Activated CD4-positive, alpha-beta T cell treated with anti-CD3 and anti-CD28 coated beads for 1 hour (primary cell): ENCODE measurements around the gene PCCA.
"Not testable (repeated sequence)": the region's sequence is repeated elsewhere in the genome, so short reads cannot be mapped to it uniquely, and the experiment has no call there.

Source experiments
- DNase-seq: peaks from one replicate; pipeline ENCODE4 v3.0.0-alpha.2; 2020

PCCA gene

DNA sequence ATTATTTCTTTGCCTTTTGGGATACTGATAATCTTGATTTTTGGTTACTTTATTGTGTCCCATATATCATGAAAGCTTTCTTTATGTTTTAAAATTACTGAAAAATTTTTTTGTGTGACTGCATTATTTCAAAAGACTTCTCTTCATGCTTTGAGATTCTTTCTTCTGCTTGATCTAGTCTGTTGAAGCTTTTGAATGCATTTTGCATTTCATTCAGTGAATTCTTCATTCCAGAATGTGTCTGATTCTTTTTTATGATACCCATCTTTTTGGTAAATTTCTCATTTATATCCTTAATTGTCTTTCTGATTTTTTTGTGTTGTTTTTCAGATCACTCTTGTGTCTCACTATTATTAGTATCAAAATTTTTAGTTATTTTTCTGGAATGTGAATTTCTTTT is 289.6 kb downstream of the PCCA start:
- no peak for DNase-seq

- no peak for DNase-seq
Observed at GRCh38 chr13:100381595-100382224, 292.8 kb downstream of the PCCA start.

DNA sequence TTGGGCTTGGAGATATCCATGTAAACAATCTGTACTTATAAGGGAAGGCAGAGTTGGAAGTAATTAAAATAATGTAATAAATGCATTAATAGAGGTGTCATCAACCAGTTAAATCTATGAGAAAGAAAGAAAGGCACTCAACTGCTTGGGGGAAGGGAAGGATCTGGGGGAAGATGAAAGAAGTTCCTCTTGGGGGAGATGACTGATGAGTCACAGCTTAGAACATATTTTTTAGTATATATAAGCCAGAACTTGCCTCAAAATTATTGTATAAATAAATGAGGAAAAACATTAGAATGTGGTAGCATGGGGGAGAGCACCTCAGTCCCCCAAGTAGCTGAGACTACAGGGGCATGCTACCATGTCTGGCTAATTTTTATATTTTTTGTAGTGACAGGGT is 293.9 kb downstream of the PCCA start:
- no peak for DNase-seq

DNA sequence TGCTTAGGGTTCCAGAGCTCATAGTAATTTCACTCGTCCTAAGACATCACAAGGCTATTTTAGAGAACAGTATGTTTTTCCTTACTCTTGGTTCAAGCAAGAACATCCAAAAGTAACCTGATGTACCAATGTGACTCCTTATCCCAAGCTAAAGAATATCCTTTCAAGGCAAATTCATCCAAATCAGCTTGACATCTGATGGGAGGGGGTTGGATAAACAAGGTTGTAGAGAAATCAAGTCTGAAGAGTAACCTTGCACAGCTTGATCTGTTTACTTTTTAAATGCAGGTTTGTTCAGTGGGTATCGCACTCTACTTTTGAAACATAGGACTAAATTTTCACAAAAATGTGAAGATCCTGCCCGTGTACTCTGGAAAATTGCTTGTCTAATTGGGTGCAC is 298.5 kb downstream of the PCCA start:
- no peak for DNase-seq

- DNase-seq = not testable (repeated sequence)
Observed at GRCh38 chr13:100388150-100388549, 299.3 kb downstream of the PCCA start.

DNA sequence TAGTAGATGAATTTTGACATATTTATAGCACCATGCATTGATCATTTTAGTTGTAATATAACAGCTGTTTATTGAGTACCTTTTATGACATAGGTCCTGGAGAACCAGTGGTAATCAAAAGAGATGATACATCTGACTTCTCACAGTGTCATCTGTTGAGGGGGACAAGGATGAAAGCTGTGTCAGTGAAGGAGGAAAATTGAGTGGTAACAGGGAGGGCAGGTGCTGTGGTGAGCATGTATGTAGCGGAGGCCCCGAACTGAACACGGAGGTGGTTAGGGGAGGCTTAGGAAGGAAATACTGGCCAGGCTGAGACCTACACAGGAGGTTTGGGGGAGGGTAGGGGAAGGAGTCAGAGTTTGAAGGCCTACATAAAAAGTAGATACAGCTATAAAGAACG is 300.0 kb downstream of the PCCA start:
- DNase-seq = no peak

DNA sequence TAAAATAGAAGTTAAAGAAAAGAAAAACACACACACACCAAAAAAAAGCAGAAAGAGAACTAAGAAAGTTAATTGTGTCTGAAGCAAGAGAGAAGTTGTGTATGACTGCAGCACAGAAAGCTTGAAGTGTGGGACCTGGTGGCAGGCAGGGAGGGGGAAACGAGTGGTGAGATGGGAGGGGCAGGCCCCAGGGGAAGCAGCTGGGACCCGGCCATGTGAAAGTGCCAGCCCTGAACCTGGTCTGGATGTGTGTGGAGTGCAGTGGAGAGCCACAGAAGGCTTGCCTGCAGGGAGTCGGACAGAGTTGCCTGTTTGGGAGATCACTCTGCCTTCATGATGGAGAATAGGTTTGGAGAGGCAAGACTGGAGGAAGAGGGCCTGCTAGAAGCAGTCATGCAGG is 300.7 kb downstream of the PCCA start:
- no peak for DNase-seq

DNA sequence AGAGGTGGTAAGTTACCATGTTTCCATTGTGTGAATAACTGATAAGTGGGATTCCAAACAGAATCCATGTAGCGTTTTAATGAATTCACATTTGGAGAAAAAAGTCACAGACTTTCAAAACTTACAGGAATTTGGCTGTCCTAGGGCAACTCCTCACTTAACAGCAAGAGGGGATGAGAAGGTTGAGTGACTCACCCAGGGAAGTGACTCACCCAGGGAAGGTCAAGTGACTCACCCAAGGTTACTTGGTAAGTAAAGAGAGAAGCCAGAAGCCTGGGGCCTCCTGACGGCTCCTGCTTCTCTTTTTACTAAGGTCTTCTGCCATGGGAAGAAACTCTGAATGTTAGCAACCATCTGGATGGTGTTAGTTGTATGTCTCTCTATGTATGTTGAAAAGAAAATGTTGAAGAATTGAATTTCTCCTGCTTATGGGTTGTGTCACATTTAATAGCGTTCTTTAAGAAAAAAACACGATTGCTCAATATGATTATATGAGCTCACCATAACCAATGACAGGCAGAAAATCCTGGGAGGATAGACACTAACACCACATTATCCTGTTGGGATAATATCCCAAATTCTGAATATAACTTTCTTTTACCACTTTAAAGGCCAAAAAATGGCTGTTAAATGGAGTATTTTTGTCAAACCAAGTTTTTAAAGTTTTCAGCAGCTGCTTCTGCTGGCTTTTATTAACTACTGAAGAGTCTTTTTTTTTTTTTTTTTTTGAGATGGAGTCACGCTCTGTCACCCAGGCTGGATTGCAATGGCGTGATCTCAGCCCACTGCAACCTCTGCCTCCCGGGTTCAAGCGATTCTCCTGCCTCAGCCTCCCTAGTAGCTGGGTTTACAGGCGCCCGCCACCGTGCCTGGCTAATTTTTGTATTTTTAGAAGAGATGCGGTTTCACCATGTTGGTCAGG is 304.1 kb downstream of the PCCA start:
- peak; percentile 40 for DNase-seq

- no peak for DNase-seq
Observed at GRCh38 chr13:100394005-100394695, 305.3 kb downstream of the PCCA start.

GRCh38 chr13:100395698-100396373 is 306.9 kb downstream of the PCCA start:
- no peak for DNase-seq

DNA sequence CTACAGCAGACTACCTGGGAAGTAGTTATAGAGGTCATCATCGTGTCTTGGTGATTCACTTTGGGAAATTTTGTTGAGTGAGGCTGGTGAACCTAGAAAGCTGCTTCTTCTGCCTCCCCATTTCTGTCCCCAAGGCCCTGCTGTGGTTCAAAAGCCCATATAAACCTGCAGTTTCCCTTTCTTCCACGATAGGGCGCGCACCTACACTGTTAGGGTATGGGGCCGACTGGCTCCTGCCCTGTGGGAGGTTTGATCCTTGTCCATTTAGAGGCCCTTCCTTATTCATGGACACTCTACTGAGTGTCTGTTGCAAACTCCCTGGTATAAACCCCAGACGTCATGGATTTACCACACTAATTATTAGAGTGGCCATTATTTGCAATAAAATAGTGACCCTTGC is 307.9 kb downstream of the PCCA start:
- DNase-seq = no peak

- DNase-seq = no peak
Observed at GRCh38 chr13:100397627-100398026, 308.7 kb downstream of the PCCA start.

GRCh38 chr13:100398360-100398759 is 309.5 kb downstream of the PCCA start:
- no peak for DNase-seq

DNA sequence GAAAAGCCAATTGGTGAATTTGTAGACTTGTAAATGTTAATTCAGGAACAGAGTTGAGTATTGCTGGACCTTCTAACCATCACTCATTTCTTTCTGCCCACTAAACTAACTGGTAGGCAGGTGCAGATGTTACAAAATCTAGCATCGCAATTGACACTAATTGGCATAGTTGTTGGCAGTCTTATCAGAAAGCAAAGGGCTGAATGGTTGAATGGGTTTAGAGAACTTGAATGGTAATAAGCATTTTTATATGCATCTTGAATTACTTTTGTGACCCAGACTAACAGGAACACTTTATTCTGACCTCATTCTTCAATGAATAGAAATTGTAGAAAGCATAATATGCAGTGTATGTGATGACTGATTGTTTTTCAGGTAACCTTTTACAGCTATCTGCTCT is 310.6 kb downstream of the PCCA start:
- DNase-seq = no peak

DNA sequence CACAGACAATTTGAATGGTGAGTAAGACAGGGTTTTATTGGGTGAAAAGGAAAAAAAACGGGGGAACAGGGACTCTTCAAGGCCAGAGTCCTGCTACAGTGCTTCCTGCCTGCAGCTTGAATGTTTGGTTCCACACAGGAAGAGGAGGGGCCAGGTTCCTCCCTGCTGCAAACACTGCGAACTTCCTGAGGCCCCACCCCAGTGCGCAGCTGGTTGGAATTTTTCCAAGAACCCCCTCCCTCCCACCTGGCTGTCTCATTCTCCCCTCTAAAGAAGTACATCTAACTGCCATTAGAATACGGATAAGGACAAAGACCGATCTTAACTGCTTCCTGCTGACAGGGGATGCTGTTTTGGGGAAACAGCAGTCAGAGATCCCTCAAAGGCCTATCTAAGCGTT is 314.8 kb downstream of the PCCA start:
- DNase-seq = no peak

- no peak for DNase-seq
Observed at GRCh38 chr13:100409132-100409531, 320.2 kb downstream of the PCCA start.

DNA sequence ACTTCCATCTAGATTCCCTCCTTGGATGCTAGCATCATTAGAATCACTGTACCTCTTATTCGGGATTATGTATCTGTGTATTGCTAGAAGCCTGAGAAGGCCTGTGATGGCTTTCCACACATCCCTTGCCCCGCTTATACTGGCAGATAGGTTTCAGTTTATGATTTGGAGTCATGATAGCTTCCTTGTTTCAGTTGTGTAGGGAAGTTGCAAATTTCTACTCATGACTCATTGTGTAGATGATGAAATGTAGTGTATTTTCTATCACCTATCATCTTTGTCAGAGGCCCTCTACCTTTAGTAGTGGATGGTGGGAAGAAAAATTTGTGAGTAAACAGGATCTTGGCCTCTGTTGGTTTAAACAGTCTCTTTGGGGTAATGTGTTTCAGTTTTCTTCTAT is 334.5 kb downstream of the PCCA start:
- DNase-seq = no peak

DNA sequence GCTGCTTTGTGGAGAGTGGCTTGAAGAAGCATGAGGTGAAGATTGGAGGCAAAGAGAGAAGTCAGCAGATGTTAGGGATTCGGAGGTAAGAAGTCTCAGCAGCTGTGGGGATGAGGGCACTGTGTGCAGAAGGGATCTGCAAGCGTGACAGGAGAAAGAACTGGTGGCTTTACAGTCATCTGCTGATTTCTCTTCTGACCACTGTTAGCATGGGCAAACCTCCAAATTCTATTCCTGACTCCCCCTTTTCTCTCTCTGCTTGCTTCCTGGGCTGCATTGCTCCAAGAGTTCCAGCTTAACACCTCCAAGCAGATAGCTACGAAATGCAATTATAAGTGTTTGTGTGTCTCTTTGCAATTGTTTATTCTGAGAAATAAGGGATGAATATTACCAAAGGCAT is 340.1 kb downstream of the PCCA start:
- DNase-seq = no peak

DNA sequence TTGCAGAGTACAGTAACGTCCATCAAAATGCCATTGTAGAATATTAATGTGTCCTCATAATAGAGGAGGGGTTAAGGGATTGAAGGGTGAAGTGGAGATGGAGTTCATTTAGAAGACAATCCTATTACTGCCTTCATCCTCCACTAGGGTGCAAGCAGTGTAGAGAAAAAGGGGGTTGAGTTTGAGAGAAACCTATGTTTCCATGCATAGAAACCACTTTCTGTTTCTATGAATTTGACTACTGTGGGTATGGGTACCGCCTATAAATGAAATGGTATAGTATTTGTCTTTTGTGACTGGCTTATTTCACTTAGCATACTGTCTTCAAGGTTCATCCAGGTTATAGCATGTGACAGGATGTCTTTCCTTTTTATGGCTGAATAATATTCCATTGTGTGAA is 343.7 kb downstream of the PCCA start:
- no peak for DNase-seq

DNA sequence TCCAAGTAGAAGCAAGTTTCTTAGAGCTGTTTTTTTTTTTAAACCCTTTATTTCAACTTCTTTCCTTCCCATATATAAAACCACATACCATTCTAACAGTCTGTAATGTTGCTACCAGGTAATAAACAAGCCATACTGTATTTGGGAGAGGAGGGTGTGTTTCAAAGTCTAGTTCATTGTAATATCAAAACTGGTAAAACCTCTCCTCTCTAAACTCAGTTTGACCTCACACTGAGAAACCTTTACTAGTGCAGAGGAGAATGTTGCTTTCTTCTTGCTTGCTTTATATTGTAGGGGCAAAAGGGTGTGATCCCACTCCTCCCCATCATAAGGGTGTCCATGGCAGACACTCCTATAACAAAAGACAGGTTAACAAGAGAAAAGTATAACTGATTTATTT is 344.6 kb downstream of the PCCA start:
- no peak for DNase-seq

DNA sequence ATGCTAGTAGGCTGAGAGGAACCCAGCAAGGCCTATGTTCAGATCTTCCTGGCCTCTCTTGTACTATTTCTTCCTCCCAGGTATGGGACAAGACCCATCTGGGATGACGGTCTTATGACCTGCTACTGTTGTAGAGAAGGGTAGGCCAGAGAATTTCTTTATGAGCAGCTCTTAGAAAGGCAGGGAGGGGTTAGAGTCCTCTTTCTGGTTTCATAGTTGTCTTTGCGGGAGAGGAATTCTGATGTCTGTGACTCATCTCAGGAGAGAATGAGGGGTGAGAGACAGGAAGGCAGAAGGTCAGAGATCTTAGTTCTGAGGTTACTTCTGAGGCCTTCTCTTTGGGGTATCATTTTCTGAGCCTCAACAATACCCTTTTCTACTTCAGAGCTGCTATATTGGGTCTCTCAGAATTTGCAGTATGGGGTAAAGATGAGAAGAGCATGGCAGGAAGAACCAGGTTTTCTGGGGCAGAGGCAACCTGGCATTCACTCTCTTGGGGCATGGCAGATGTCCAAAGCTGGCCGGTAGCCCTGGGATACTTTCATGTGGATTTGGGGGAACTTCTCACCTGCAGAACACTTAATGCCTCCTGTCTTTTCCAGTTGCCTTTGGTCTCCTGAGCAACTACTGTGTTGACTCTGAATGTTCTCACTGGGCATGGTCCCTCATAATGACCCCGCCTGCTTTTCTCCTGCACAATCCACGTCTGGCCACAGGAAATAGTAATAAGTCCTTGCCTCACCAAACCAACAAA is 345.3 kb downstream of the PCCA start:
- DNase-seq = no peak

DNA sequence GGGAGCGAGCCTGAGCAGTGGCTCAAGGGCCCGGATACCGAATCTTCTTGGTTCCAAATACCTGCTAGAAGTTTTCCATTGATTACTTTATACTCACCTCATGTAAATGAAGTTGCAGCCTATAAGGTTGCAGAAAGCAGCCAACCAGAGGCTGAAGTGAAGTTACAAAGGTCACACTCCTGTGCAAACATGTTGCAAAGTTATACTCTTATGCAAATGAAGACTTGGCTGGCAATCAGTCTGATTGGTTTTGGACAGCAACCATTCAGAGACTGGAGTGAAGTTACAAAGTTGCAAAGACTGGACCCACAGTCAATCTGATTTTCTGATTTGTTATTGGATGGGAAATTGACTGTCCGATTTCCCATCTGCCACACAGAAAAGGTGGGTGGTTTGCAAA is 347.2 kb downstream of the PCCA start:
- no peak for DNase-seq
